Measurements from ENCODE around the gene ALDH1L1.
A peak's percentile ranks its signal among the peaks of the same experiment; 100 is the strongest.

ALDH1L1 gene

GRCh38 chr3:126161309-126161708, 19.1 kb downstream of the ALDH1L1 start:
- DNase-seq: no peak
- CTCF ChIA-PET: no interaction called here

GRCh38 chr3:126160243-126161210, 19.9 kb downstream of the ALDH1L1 start:
- ChIA-PET CTCF (no interaction called here), POLR2A (no interaction called here)
- DNase-seq: no peak
- Histone ChIP-seq H3K36me3 (ENCODE audit: control insufficient read depth in 4 of 4, insufficient read depth in 4 of 4, low read length in 3 of 4) (no peaks in the 10 kb centered on the region), H3K27ac (ENCODE audit: insufficient read depth in 1 of 2, low read depth in 1 of 2, low read length in 2 of 2, poor library complexity in 1 of 2, severe bottlenecking in 2 of 2) (no peak overlapping the region), H3K4me3 (ENCODE audit: control insufficient read depth in 1 of 7, extremely low read depth in 1 of 7, insufficient read depth in 4 of 7, low read depth in 2 of 7, low read length in 6 of 7) (no peak overlapping the region), H3K27me3 (replicated peaks in 2 of 5; ENCODE audit: control insufficient read depth in 4 of 5, insufficient read depth in 5 of 5, low read length in 4 of 5) (peaks cover 0 to 15% (median 2%) of the 10 kb centered on the region in 5 experiments), H3K4me1 (ENCODE audit: control extremely low read depth in 1 of 4, control insufficient read depth in 4 of 4, insufficient read depth in 4 of 4, low read length in 3 of 4) (no peaks in the 10 kb centered on the region), H3K9me3 (ENCODE audit: control extremely low read depth in 1 of 5, control insufficient read depth in 4 of 5, insufficient read depth in 2 of 5, low read depth in 1 of 5, low read length in 4 of 5) (peaks cover 0 to 10% (median 1%) of the 10 kb centered on the region in 5 experiments)
- WGBS (ENCODE audit: insufficient coverage): 97% methylated on average over 9 of the region's 10 CpGs

More at GRCh38 chr3:126161309-126161708, 19.1 kb downstream of the ALDH1L1 start:
- Histone ChIP-seq H3K27ac (ENCODE audit: insufficient read depth in 1 of 2, low read depth in 1 of 2, low read length in 2 of 2, poor library complexity in 1 of 2, severe bottlenecking in 2 of 2) (no peak overlapping the region), H3K36me3 (ENCODE audit: control insufficient read depth in 4 of 4, insufficient read depth in 4 of 4, low read length in 3 of 4) (no peaks in the 10 kb centered on the region), H3K4me1 (ENCODE audit: control extremely low read depth in 1 of 4, control insufficient read depth in 4 of 4, insufficient read depth in 4 of 4, low read length in 3 of 4) (no peaks in the 10 kb centered on the region), H3K9me3 (ENCODE audit: control extremely low read depth in 1 of 5, control insufficient read depth in 4 of 5, insufficient read depth in 2 of 5, low read depth in 1 of 5, low read length in 4 of 5) (peaks cover 0 to 10% (median 1%) of the 10 kb centered on the region in 5 experiments), H3K27me3 (replicated peaks in 2 of 5; ENCODE audit: control insufficient read depth in 4 of 5, insufficient read depth in 5 of 5, low read length in 4 of 5) (peaks cover 2 to 21% (median 6%) of the 10 kb centered on the region in 5 experiments), H3K4me3 (ENCODE audit: control insufficient read depth in 1 of 7, extremely low read depth in 1 of 7, insufficient read depth in 4 of 7, low read depth in 2 of 7, low read length in 6 of 7) (no peak overlapping the region)
- POLR2A ChIA-PET: interaction anchor here (0.6 kb wide), 1 partner anchor 64 kb away, joined by 3 read pairs; no protein-coding TSS in a partner anchor
- WGBS (ENCODE audit: insufficient coverage): no CpG with 5 or more reads among the region's 5 CpGs

DNA sequence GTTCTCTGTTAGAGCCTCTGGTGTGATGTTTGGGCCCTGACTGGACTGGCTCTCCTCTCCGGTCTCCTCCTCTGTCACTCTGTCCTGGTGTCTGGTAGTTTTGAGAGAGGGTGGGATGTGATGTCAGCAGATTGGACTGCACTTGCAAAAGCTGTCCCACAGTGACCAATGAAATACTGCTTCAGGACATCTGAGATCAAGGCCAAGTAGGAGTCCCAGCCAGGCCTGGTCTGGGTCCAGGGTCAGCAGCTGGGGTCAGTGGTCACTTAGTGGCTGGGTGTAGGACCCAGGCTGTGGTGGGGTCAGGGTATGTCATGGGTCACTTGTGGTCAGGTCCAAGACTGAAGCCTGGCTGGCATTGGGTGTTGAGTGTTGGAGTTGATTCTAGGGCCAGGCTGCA, 20.9 kb downstream of the ALDH1L1 start:
- no peak overlapping the region for H3K4me3 ChIP-seq (ENCODE audit: control insufficient read depth in 1 of 7, extremely low read depth in 1 of 7, insufficient read depth in 4 of 7, low read depth in 2 of 7, low read length in 6 of 7)
- H3K36me3 ChIP-seq (ENCODE audit: control insufficient read depth in 4 of 4, insufficient read depth in 4 of 4, low read length in 3 of 4): no peaks in the 10 kb centered on the region
- no peak for DNase-seq
- H3K27ac ChIP-seq (ENCODE audit: insufficient read depth in 1 of 2, low read depth in 1 of 2, low read length in 2 of 2, poor library complexity in 1 of 2, severe bottlenecking in 2 of 2): no peak overlapping the region
- WGBS (ENCODE audit: insufficient coverage): 100% methylated on average over 1 of the region's 1 CpG
- ChIA-PET POLR2A (no interaction called here), CTCF (interaction anchor here (2.1 kb wide), 1 partner anchor 26 kb away, joined by 7 read pairs; no protein-coding TSS in a partner anchor)
- no peaks in the 10 kb centered on the region for H3K4me1 ChIP-seq (ENCODE audit: control extremely low read depth in 1 of 4, control insufficient read depth in 4 of 4, insufficient read depth in 4 of 4, low read length in 3 of 4)
- H3K9me3 ChIP-seq (ENCODE audit: control extremely low read depth in 1 of 5, control insufficient read depth in 4 of 5, insufficient read depth in 2 of 5, low read depth in 1 of 5, low read length in 4 of 5): peaks cover 0 to 3% (median 0%) of the 10 kb centered on the region in 5 experiments
- H3K27me3 ChIP-seq (replicated peaks in 2 of 5; ENCODE audit: control insufficient read depth in 4 of 5, insufficient read depth in 5 of 5, low read length in 4 of 5): peaks cover 0 to 11% (median 2%) of the 10 kb centered on the region in 5 experiments

DNA sequence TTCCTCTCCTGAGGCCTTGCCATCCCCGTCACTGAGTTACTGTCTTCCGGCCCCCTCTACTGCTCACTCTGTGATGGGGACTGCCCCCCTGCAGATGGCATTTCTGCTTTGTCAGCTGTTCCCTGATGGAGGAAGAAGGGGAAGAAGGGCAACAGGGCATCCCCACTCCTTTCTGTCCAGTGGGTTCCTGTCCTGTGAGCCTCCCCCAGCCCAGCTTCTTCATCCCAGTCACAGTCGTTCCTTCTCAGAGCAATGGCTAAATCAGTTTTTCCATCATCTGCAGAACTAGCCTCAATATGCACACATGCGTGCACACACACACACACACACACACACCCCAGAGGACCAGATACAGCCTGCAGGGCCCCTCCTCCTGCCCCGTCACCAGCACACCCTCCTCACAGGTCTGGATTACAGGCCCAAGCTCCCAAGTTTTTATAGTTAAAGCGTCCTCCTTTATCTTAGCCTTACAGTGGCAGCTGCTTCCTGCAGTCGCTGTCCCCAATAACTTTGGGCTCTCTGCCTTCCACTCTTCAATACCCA, 21.4 kb downstream of the ALDH1L1 start:
- H3K27ac ChIP-seq (ENCODE audit: insufficient read depth in 1 of 2, low read depth in 1 of 2, low read length in 2 of 2, poor library complexity in 1 of 2, severe bottlenecking in 2 of 2): no peak overlapping the region
- ChIA-PET POLR2A (no interaction called here), CTCF (interaction anchor here (2.1 kb wide), 1 partner anchor 25 kb away, joined by 7 read pairs; no protein-coding TSS in a partner anchor)
- no peaks in the 10 kb centered on the region for H3K4me1 ChIP-seq (ENCODE audit: control extremely low read depth in 1 of 4, control insufficient read depth in 4 of 4, insufficient read depth in 4 of 4, low read length in 3 of 4)
- peaks cover 0 to 9% (median 2%) of the 10 kb centered on the region in 5 experiments for H3K27me3 ChIP-seq (replicated peaks in 2 of 5; ENCODE audit: control insufficient read depth in 4 of 5, insufficient read depth in 5 of 5, low read length in 4 of 5)
- 64% methylated on average over 4 of the region's 7 CpGs for WGBS (ENCODE audit: insufficient coverage)
- H3K36me3 ChIP-seq (ENCODE audit: control insufficient read depth in 4 of 4, insufficient read depth in 4 of 4, low read length in 3 of 4): no peaks in the 10 kb centered on the region
- peaks cover 0 to 1% (median 0%) of the 10 kb centered on the region in 5 experiments for H3K9me3 ChIP-seq (ENCODE audit: control extremely low read depth in 1 of 5, control insufficient read depth in 4 of 5, insufficient read depth in 2 of 5, low read depth in 1 of 5, low read length in 4 of 5)
- no peak overlapping the region for H3K4me3 ChIP-seq (ENCODE audit: control insufficient read depth in 1 of 7, extremely low read depth in 1 of 7, insufficient read depth in 4 of 7, low read depth in 2 of 7, low read length in 6 of 7)
- DNase-seq: peak; percentile 14 to 61 (median 20)

DNA sequence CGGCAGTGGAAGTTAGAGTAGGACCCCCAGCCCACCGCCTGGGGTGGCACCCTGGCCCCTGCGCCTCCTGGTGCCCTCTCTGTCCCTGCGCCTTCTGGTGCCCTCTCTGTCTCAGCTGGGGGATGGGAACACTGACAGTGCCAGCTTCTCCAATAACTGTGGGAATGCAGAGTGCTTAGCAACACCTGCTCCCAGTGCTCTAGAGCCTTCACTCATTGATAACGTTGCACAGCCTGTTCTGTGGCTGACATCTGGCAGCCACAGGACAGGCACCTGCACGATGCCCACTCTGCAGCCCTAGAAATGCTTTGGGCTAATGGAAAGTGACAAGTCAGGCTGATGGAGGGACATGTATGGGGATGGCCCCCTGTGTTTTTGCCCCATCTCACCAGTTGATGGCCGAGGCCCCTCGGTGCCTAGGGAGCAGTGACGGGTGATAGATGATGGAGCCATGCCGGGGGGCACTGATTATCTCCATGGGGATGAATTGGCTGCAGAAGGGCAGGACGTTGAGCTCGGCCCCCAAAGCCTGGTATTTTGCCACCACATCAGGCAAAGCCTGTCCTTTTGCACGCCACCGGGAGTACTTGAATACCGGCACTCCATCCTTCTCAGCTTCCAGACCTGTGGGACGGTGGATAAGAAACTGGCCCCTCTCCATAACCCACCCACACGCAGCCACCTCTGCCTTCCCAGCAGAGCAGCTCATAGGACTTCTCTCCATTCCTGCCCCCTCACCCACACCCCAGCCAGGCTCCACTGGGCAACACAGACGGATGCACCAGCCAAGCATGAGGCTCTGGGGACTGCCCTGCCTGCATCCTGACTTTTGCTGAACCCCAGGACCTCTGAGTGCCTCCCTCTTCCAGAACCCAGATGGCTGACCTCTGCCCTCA, 22.1 kb downstream of the ALDH1L1 start:
- 96% methylated on average over 16 of the region's 18 CpGs for WGBS (ENCODE audit: insufficient coverage)
- DNase-seq: no peak
- ChIA-PET CTCF (interaction anchor here (2.1 kb wide), 1 partner anchor 24 kb away, joined by 7 read pairs; no protein-coding TSS in a partner anchor), POLR2A (no interaction called here)
- Histone ChIP-seq H3K27me3 (replicated peaks in 2 of 5; ENCODE audit: control insufficient read depth in 4 of 5, insufficient read depth in 5 of 5, low read length in 4 of 5) (peaks cover 0 to 5% (median 2%) of the 10 kb centered on the region in 5 experiments), H3K27ac (ENCODE audit: insufficient read depth in 1 of 2, low read depth in 1 of 2, low read length in 2 of 2, poor library complexity in 1 of 2, severe bottlenecking in 2 of 2) (no peak overlapping the region), H3K9me3 (ENCODE audit: control extremely low read depth in 1 of 5, control insufficient read depth in 4 of 5, insufficient read depth in 2 of 5, low read depth in 1 of 5, low read length in 4 of 5) (peaks cover 0 to 1% (median 0%) of the 10 kb centered on the region in 5 experiments), H3K4me1 (ENCODE audit: control extremely low read depth in 1 of 4, control insufficient read depth in 4 of 4, insufficient read depth in 4 of 4, low read length in 3 of 4) (no peaks in the 10 kb centered on the region), H3K36me3 (ENCODE audit: control insufficient read depth in 4 of 4, insufficient read depth in 4 of 4, low read length in 3 of 4) (no peaks in the 10 kb centered on the region), H3K4me3 (ENCODE audit: control insufficient read depth in 1 of 7, extremely low read depth in 1 of 7, insufficient read depth in 4 of 7, low read depth in 2 of 7, low read length in 6 of 7) (no peak overlapping the region)

- ChIA-PET CTCF (interaction anchor here (1.0 kb wide), 1 partner anchor 23 kb away, joined by 3 read pairs; no protein-coding TSS in a partner anchor), POLR2A (no interaction called here)
- no peak for DNase-seq
- no peaks in the 10 kb centered on the region for H3K4me1 ChIP-seq (ENCODE audit: control extremely low read depth in 1 of 4, control insufficient read depth in 4 of 4, insufficient read depth in 4 of 4, low read length in 3 of 4)
- WGBS (ENCODE audit: insufficient coverage): 98% methylated on average over 25 of the region's 26 CpGs
- no peak overlapping the region for H3K4me3 ChIP-seq (ENCODE audit: control insufficient read depth in 1 of 7, extremely low read depth in 1 of 7, insufficient read depth in 4 of 7, low read depth in 2 of 7, low read length in 6 of 7)
- no peak overlapping the region for H3K27ac ChIP-seq (ENCODE audit: insufficient read depth in 1 of 2, low read depth in 1 of 2, low read length in 2 of 2, poor library complexity in 1 of 2, severe bottlenecking in 2 of 2)
- H3K9me3 ChIP-seq (ENCODE audit: control extremely low read depth in 1 of 5, control insufficient read depth in 4 of 5, insufficient read depth in 2 of 5, low read depth in 1 of 5, low read length in 4 of 5): no peaks in the 10 kb centered on the region
- H3K27me3 ChIP-seq (replicated peaks in 2 of 5; ENCODE audit: control insufficient read depth in 4 of 5, insufficient read depth in 5 of 5, low read length in 4 of 5): peaks cover 0 to 3% (median 0%) of the 10 kb centered on the region in 5 experiments
- H3K36me3 ChIP-seq (ENCODE audit: control insufficient read depth in 4 of 4, insufficient read depth in 4 of 4, low read length in 3 of 4): no peaks in the 10 kb centered on the region
Observed at GRCh38 chr3:126157083-126157768, 23.2 kb downstream of the ALDH1L1 start.
